Skeletal muscle cell (primary cell): ENCODE results near the gene TMEM50B.
"Not testable (repeated sequence)": the region's sequence is repeated elsewhere in the genome, so short reads cannot be mapped to it uniquely, and the experiment has no call there.

Source experiments
- DNase-seq: peaks from one replicate; pipeline ENCODE4 v3.0.0-alpha.2; 2010; ENCODE audit warnings: low read depth
- H3K4me3 ChIP-seq: 2 replicates; pipeline ENCODE4 v1.5.1; 2011; ENCODE audit warnings: low read depth, mild to moderate bottlenecking, control low read depth, low read length, moderate library complexity

TMEM50B gene

GRCh38 chr21:33434770-33435360, 44.9 kb downstream of the TMEM50B start:
- peak; percentile 82 for DNase-seq
- no peak overlapping the region for H3K4me3 ChIP-seq

- no peak for DNase-seq
- H3K4me3 ChIP-seq = no peak overlapping the region
Observed at GRCh38 chr21:33433425-33434114, 46.2 kb downstream of the TMEM50B start.

GRCh38 chr21:33433001-33433400, 46.8 kb downstream of the TMEM50B start:
- no peak for DNase-seq
- H3K4me3 ChIP-seq = no peak overlapping the region

GRCh38 chr21:33432496-33432895, 47.3 kb downstream of the TMEM50B start:
- DNase-seq = no peak
- H3K4me3 ChIP-seq = no peak overlapping the region

- H3K4me3 ChIP-seq = no peak overlapping the region
- no peak for DNase-seq
Observed at GRCh38 chr21:33430858-33431257, 48.9 kb downstream of the TMEM50B start.

- no peak for DNase-seq
- no peak overlapping the region for H3K4me3 ChIP-seq
Observed at GRCh38 chr21:33428669-33429068, 51.1 kb downstream of the TMEM50B start.

GRCh38 chr21:33427051-33427450, 52.7 kb downstream of the TMEM50B start:
- no peak overlapping the region for H3K4me3 ChIP-seq
- no peak for DNase-seq

GRCh38 chr21:33425825-33426224, 53.9 kb downstream of the TMEM50B start:
- no peak for DNase-seq
- H3K4me3 ChIP-seq = no peak overlapping the region

- H3K4me3 ChIP-seq = no peak overlapping the region
- no peak for DNase-seq
Observed at GRCh38 chr21:33424214-33424613, 55.6 kb downstream of the TMEM50B start.

- H3K4me3 ChIP-seq = no peak overlapping the region
- no peak for DNase-seq
Observed at GRCh38 chr21:33421713-33422393, 57.9 kb downstream of the TMEM50B start.

- no peak overlapping the region for H3K4me3 ChIP-seq
- DNase-seq = no peak
Observed at GRCh38 chr21:33419538-33420123, 60.1 kb downstream of the TMEM50B start.

GRCh38 chr21:33418691-33419090, 61.1 kb downstream of the TMEM50B start:
- DNase-seq = no peak
- H3K4me3 ChIP-seq = no peak overlapping the region

- no peak overlapping the region for H3K4me3 ChIP-seq
- DNase-seq = no peak
Observed at GRCh38 chr21:33414926-33415325, 64.8 kb downstream of the TMEM50B start.

GRCh38 chr21:33414068-33414467, 65.7 kb downstream of the TMEM50B start:
- DNase-seq = no peak
- no peak overlapping the region for H3K4me3 ChIP-seq

- no peak overlapping the region for H3K4me3 ChIP-seq
- no peak for DNase-seq
Observed at GRCh38 chr21:33412832-33413519, 66.8 kb downstream of the TMEM50B start.

GRCh38 chr21:33412439-33412831, 67.3 kb downstream of the TMEM50B start:
- H3K4me3 ChIP-seq = not testable (repeated sequence)

GRCh38 chr21:33411949-33412430, 67.8 kb downstream of the TMEM50B start:
- H3K4me3 ChIP-seq = no peak overlapping the region
- DNase-seq = no peak

More at GRCh38 chr21:33412439-33412831, 67.3 kb downstream of the TMEM50B start:
- DNase-seq = not testable (repeated sequence)

GRCh38 chr21:33406493-33406892, 73.3 kb downstream of the TMEM50B start:
- no peak overlapping the region for H3K4me3 ChIP-seq
- DNase-seq = no peak

GRCh38 chr21:33403786-33404585, 75.8 kb downstream of the TMEM50B start:
- DNase-seq = no peak
- H3K4me3 ChIP-seq = peak overlapping the region; percentile 77
